ENCODE data around the gene IFNA1. TPM values are rescaled to one million over a fixed set of nuclear protein-coding genes. Genes with fewer than 3 reads are reported as not detected.

Gene IFNA1
- total RNA-seq, 1 donor from 2014 or later = not detected

DNA sequence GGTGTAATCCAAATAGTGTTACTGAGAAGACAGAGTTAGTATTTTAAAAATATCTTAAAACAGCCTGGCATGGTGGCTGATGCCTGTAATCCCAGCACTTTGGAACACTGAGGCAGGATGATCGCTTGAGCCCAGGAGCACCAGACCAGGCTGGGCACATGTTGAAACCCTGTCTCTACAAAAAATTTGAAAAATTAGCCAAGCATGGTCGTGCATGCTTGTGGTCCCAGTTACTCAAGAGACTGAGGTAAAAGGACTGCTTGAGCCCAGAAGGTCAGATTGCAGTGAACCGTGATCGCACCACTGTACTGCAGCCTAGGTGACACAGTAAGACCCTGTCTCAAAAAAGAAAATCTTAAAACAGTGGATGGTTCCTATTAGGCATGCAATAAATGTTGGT lies 12.4 kb downstream of the IFNA1 start:
- Mint-ChIP-seq H3K36me3 (no peaks in the 10 kb centered on the region), H3K27me3 (no peaks in the 10 kb centered on the region), H3K27ac (no peak overlapping the region), H3K9me3 (no peaks in the 10 kb centered on the region), H3K4me1 (ENCODE audit: unreplicated experiment) (no peaks in the 10 kb centered on the region), H3K4me3 (no peak overlapping the region)
- TF ChIP-seq, protein P1, sequence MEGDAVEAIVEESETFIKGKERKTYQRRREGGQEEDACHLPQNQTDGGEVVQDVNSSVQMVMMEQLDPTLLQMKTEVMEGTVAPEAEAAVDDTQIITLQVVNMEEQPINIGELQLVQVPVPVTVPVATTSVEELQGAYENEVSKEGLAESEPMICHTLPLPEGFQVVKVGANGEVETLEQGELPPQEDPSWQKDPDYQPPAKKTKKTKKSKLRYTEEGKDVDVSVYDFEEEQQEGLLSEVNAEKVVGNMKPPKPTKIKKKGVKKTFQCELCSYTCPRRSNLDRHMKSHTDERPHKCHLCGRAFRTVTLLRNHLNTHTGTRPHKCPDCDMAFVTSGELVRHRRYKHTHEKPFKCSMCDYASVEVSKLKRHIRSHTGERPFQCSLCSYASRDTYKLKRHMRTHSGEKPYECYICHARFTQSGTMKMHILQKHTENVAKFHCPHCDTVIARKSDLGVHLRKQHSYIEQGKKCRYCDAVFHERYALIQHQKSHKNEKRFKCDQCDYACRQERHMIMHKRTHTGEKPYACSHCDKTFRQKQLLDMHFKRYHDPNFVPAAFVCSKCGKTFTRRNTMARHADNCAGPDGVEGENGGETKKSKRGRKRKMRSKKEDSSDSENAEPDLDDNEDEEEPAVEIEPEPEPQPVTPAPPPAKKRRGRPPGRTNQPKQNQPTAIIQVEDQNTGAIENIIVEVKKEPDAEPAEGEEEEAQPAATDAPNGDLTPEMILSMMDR (conservative IDR thresholded peaks at IDR 0.05) = no peak
- DNase-seq (ENCODE audit: extremely low spot score, unreplicated experiment) = no peak

DNA sequence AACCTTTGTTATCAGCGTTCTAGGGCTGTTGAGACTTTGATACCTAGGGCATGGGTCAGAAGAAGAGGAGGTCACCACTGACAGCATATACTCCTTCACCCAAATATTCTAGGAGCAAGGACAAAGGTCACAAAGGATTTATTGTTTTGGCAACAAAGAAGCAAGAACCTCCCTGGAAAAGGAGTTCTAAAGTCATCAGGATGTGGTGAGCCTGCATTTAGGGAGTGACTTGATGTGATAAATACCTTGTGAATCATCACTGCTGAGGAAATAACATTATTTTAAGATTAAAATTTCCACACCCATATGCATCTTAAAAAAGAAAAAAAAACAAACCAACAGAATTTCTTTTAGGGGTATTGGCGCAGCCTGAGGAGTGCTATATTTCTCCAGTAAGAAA lies 13.9 kb downstream of the IFNA1 start:
- no peaks in the 10 kb centered on the region for H3K9me3 Mint-ChIP-seq

DNA sequence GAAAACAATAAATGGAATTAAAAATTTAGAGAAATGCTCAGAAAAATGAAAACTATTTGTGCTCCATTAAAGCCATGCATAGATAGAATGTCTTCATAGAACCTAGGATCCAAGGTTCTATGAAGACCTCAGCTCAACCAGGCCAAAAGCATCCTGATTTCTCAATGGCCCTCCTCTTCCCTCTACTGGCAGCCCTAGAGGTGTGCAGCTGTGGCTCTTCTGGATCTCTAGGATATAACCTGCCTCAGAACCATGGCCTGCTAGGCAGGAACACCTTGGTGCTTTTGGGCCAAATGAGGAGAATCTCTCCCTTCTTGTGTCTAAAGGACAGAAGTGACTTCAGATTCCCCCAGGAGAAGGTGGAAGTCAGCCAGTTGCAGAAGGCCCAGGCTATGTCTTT lies 15.1 kb downstream of the IFNA1 start:
- no peak overlapping the region for H3K4me3 Mint-ChIP-seq
- no peak for DNase-seq (ENCODE audit: extremely low spot score, unreplicated experiment)
- H3K9me3 Mint-ChIP-seq = no peaks in the 10 kb centered on the region
- no peaks in the 10 kb centered on the region for H3K4me1 Mint-ChIP-seq (ENCODE audit: unreplicated experiment)
- no peaks in the 10 kb centered on the region for H3K36me3 Mint-ChIP-seq
- H3K27ac Mint-ChIP-seq = no peak overlapping the region
- TF ChIP-seq, protein P1 (conservative IDR thresholded peaks at IDR 0.05) = peak; percentile 63
- no peaks in the 10 kb centered on the region for H3K27me3 Mint-ChIP-seq

More for the DNA sequence above, 13.9 kb downstream of the IFNA1 start:
- Mint-ChIP-seq H3K4me1 (ENCODE audit: unreplicated experiment) (no peaks in the 10 kb centered on the region), H3K4me3 (no peak overlapping the region), H3K27me3 (no peaks in the 10 kb centered on the region), H3K27ac (no peak overlapping the region), H3K36me3 (no peaks in the 10 kb centered on the region)
- DNase-seq (ENCODE audit: extremely low spot score, unreplicated experiment) = no peak
- TF ChIP-seq, protein P1 (conservative IDR thresholded peaks at IDR 0.05) = no peak

DNA sequence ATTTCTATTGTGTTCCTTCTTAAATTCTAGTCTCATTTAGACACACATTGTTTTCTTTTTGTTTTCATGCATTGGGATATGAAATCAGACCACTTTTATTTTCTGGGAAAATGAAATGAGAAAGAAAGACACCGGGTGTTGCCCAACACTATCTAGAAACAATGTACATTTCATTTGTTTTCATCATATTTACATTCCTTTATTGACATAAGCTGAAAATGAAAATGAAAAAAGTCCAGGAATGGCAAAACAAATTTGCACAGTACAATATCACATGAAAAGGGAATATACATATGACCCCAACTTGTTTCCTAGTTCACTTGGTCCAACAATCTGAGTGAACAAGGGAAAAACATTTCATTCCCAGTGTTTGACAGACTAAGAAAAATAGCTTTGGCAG lies 21.1 kb downstream of the IFNA1 start:
- Mint-ChIP-seq H3K27ac (no peak overlapping the region), H3K9me3 (no peaks in the 10 kb centered on the region), H3K4me1 (ENCODE audit: unreplicated experiment) (no peaks in the 10 kb centered on the region), H3K36me3 (no peaks in the 10 kb centered on the region), H3K4me3 (no peak overlapping the region), H3K27me3 (no peaks in the 10 kb centered on the region)
- TF ChIP-seq, protein P1 (conservative IDR thresholded peaks at IDR 0.05) = no peak
- no peak for DNase-seq (ENCODE audit: extremely low spot score, unreplicated experiment)

DNA sequence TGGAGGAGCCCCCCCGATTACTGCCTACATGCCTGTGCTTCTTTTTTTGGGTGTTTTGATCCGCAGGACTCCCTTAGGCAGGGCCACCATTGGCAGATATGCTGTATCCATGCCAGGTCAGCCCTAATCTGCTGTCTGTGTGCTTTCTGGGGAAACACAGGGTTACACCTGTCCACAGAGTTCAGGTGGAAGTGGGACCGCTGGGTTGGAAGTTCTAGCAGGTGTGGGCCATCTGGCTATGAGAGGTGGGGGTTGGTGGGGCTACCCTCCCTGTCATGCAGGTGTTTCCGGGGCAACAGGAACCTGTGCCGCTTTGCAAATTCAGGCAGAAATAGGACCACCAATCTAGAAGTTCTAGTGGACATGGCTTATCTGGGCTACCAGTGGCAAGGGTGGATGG lies 24.9 kb downstream of the IFNA1 start:
- no peak overlapping the region for H3K27ac Mint-ChIP-seq
- no peaks in the 10 kb centered on the region for H3K4me1 Mint-ChIP-seq (ENCODE audit: unreplicated experiment)
- no peak for DNase-seq (ENCODE audit: extremely low spot score, unreplicated experiment)
- TF ChIP-seq, protein P1 (conservative IDR thresholded peaks at IDR 0.05) = no peak
- H3K4me3 Mint-ChIP-seq = no peak overlapping the region
- no peaks in the 10 kb centered on the region for H3K27me3 Mint-ChIP-seq
- H3K9me3 Mint-ChIP-seq = no peaks in the 10 kb centered on the region
- H3K36me3 Mint-ChIP-seq = no peaks in the 10 kb centered on the region
